Esophagus squamous epithelium (tissue), 4 donors: Measurements from ENCODE around the gene CACNB4.

ENCODE experiments used
- POLR2A ChIP-seq, 4 donors: fragments of 450-650 bp; IDR thresholded peaks; one replicate each; pipeline ENCODE4 v1.6.1; 2017; ENCODE audit warnings: antibody characterized with exemption in 4 of 4, mild to moderate bottlenecking in 4 of 4, moderate library complexity in 3 of 4
- TF ChIP-seq, protein P1 (sequence below), 6 experiments: fragments of 450-650 bp in 4 of 6; fragments of 200-600 bp in 2 of 6; sonication (generic) in 2 of 6; IDR thresholded peaks; one replicate each; pipeline ENCODE4 v1.5.1; 2016 to 2019; ENCODE audit warnings: antibody characterized with exemption in 6 of 6, mild to moderate bottlenecking in 4 of 6, moderate library complexity in 4 of 6

- TF ChIP-seq, protein P1, sequence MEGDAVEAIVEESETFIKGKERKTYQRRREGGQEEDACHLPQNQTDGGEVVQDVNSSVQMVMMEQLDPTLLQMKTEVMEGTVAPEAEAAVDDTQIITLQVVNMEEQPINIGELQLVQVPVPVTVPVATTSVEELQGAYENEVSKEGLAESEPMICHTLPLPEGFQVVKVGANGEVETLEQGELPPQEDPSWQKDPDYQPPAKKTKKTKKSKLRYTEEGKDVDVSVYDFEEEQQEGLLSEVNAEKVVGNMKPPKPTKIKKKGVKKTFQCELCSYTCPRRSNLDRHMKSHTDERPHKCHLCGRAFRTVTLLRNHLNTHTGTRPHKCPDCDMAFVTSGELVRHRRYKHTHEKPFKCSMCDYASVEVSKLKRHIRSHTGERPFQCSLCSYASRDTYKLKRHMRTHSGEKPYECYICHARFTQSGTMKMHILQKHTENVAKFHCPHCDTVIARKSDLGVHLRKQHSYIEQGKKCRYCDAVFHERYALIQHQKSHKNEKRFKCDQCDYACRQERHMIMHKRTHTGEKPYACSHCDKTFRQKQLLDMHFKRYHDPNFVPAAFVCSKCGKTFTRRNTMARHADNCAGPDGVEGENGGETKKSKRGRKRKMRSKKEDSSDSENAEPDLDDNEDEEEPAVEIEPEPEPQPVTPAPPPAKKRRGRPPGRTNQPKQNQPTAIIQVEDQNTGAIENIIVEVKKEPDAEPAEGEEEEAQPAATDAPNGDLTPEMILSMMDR (IDR thresholded peaks at IDR 0.05), result no peak
- no peak for TF ChIP-seq POLR2A (IDR thresholded peaks at IDR 0.05)
Measured at GRCh38 chr2:151914989-151915628, 183.7 kb downstream of the CACNB4 start.
